MCF 10A (cell line): Measurements from ENCODE around the gene GSG1L. TPM values are rescaled to one million over a fixed set of nuclear protein-coding genes. Genes with fewer than 3 reads are reported as not detected.

ENCODE experiments used
- BruUV-seq: library from RNA; stranded (reverse); fragments of 400-500 nt; replicated peaks from 2 replicates; lab custom pipeline; 2021; lab: Mats Ljungman, UMichigan
- CTCF ChIA-PET: fragments of 300-600 bp; sonication (Branson Sonifier 250); formaldehyde crosslinking; extraction: SDS; loops from one replicate; lab custom pipeline; 2021; ENCODE audit warnings: antibody characterized with exemption, inconsistent platforms; lab: Yijun Ruan, JAX
- POLR2A ChIA-PET: fragments of 300-600, 350-650 bp; sonication (Branson Sonifier 250); formaldehyde crosslinking; extraction: SDS; loops from one replicate; lab custom pipeline; 2020; ENCODE audit warnings: antibody characterized with exemption, inconsistent platforms; lab: Yijun Ruan, JAX
- DNase-seq: peaks from one replicate; pipeline ENCODE4 v3.0.0-alpha.2; 2018; ENCODE audit not compliant: unreplicated experiment
- H3K27ac Mint-ChIP-seq: one replicate; pipeline ENCODE4 v1.8.0; 2022; ENCODE audit warnings: mild to moderate bottlenecking, low read depth, mixed read lengths; ENCODE audit not compliant: unreplicated experiment
- H3K27me3 Mint-ChIP-seq: one replicate; pipeline ENCODE4 v1.8.0; 2022; ENCODE audit warnings: mixed read lengths; ENCODE audit not compliant: insufficient read depth, unreplicated experiment
- H3K36me3 Mint-ChIP-seq: one replicate; pipeline ENCODE4 v1.8.0; 2022; ENCODE audit warnings: mild to moderate bottlenecking, moderate library complexity, mixed read lengths; ENCODE audit not compliant: insufficient read depth, unreplicated experiment
- H3K4me1 Mint-ChIP-seq: one replicate; pipeline ENCODE4 v1.8.0; 2022; ENCODE audit warnings: mixed read lengths; ENCODE audit not compliant: insufficient read depth, unreplicated experiment
- H3K4me3 Mint-ChIP-seq: one replicate; pipeline ENCODE4 v1.8.0; 2022; ENCODE audit warnings: mild to moderate bottlenecking, moderate library complexity, mixed read lengths; ENCODE audit not compliant: unreplicated experiment
- H3K9me3 Mint-ChIP-seq: one replicate; pipeline ENCODE4 v1.8.0; 2022; ENCODE audit warnings: mixed read lengths; ENCODE audit not compliant: unreplicated experiment
- intact Hi-C: fragments of 100-400 bp; cut with micrococcal nuclease; formaldehyde crosslinking; loops from 2 replicates; pipeline ENCODE4 v1.14.1; 2022
- total RNA-seq: library from RNA; stranded (reverse); gene quantifications from 2 replicates; pipeline ENCODE4 v1.2.3, GENCODE V29; 2022
- TF ChIP-seq, protein P1 (sequence below): fragments of 200-600 bp; IDR thresholded peaks from one replicate; pipeline ENCODE4 v1.8.0; 2022; ENCODE audit warnings: antibody characterized with exemption, mild to moderate bottlenecking; ENCODE audit not compliant: unreplicated experiment

Gene GSG1L
- total RNA-seq, 1 experiment from 2014 or later = not detected

DNA sequence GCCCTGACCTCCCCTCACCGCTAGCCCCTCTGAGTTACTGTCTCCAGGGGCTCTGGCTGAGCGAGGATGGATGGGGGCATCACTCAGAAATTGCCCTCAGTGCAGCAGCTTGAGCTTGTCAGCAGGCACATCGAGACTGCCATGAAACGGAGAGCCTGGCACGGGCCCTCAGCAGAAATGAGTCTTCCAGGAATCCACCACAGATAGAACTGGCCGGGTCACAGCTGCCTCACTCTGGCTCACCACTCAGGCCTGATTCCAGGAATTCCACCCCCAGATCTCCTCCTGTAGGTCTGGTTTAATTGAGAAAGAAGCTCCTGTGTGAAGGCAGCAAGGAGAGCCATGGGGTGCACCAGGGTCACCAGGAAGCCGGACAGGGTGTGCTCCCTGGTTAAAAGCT is 85.5 kb downstream of the GSG1L start:
- H3K9me3 Mint-ChIP-seq = no peaks in the 10 kb centered on the region
- H3K4me1 Mint-ChIP-seq = no peaks in the 10 kb centered on the region
- peaks cover 17% of the 10 kb centered on the region for H3K27me3 Mint-ChIP-seq
- BruUV-seq = no TSS peak
- ChIA-PET POLR2A (no interaction called here), CTCF (interaction anchor here (1.3 kb wide), 1 partner anchor 92 kb away, joined by 5 read pairs; no protein-coding TSS in a partner anchor)
- DNase-seq = no peak
- H3K4me3 Mint-ChIP-seq = no peak overlapping the region
- no peak overlapping the region for H3K27ac Mint-ChIP-seq
- no peaks in the 10 kb centered on the region for H3K36me3 Mint-ChIP-seq
- intact Hi-C loops = no loop called here
- TF ChIP-seq, protein P1, sequence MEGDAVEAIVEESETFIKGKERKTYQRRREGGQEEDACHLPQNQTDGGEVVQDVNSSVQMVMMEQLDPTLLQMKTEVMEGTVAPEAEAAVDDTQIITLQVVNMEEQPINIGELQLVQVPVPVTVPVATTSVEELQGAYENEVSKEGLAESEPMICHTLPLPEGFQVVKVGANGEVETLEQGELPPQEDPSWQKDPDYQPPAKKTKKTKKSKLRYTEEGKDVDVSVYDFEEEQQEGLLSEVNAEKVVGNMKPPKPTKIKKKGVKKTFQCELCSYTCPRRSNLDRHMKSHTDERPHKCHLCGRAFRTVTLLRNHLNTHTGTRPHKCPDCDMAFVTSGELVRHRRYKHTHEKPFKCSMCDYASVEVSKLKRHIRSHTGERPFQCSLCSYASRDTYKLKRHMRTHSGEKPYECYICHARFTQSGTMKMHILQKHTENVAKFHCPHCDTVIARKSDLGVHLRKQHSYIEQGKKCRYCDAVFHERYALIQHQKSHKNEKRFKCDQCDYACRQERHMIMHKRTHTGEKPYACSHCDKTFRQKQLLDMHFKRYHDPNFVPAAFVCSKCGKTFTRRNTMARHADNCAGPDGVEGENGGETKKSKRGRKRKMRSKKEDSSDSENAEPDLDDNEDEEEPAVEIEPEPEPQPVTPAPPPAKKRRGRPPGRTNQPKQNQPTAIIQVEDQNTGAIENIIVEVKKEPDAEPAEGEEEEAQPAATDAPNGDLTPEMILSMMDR = no peak

DNA sequence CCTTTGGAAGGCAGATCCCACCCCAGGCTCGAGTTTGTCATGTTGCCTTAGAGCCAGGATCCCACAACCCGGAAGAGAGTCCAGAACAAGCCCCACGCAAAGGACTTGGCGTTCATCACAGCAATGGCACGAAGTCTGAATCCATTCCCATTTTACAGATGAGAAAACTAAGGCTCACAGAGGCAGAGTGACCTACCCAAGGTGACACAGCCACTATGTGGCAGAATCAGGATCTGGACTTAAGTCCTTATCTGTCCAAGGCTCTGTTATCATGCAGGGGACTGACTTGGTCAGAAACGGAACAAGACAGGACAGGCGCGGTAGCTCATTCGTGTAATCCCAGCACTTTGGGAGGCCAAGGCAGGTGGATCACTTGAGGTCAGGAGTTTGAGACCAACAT is 86.5 kb downstream of the GSG1L start:
- no peaks in the 10 kb centered on the region for H3K9me3 Mint-ChIP-seq
- DNase-seq = no peak
- no peak overlapping the region for H3K27ac Mint-ChIP-seq
- ChIA-PET CTCF (interaction anchor here (1.3 kb wide), 1 partner anchor 93 kb away, joined by 5 read pairs; no protein-coding TSS in a partner anchor), POLR2A (no interaction called here)
- BruUV-seq = no TSS peak
- H3K4me1 Mint-ChIP-seq = no peaks in the 10 kb centered on the region
- no peaks in the 10 kb centered on the region for H3K36me3 Mint-ChIP-seq
- H3K4me3 Mint-ChIP-seq = no peak overlapping the region
- peaks cover 17% of the 10 kb centered on the region for H3K27me3 Mint-ChIP-seq
- TF ChIP-seq, protein P1 = no peak
- intact Hi-C loops = no loop called here

DNA sequence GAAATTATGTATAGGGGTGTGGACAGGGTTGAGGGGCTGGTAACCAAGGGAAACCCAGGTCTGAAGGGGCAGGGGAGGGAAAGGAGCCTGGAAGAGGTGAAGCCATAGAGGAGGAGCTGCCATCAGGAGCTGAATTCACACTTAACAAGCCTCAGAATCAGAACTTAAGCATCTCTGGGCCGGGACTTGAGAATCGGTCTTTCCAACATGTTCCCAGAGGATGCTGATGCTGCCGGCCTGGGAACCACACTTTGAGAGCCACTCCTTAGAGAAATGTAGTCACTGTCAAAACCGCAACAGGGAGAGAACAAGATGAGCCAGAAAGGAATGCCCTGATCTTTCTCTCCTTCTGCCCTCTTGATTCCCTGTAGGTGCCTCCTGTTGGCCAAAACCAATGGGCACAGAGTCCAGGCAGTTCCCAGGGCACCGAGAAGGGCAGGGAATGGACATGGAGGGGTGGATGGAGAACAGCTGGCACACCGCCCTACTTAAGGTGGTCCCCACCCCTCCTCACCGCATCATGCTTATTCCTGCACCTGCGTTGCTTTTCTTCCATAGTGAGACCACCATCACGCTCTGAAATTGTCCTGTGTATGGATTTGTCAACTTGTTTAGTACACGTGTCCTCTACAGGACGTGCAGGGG is 88.5 kb downstream of the GSG1L start:
- BruUV-seq = no TSS peak
- Mint-ChIP-seq H3K36me3 (no peaks in the 10 kb centered on the region), H3K4me1 (no peaks in the 10 kb centered on the region), H3K27ac (no peak overlapping the region), H3K27me3 (peaks cover 17% of the 10 kb centered on the region), H3K4me3 (no peak overlapping the region), H3K9me3 (no peaks in the 10 kb centered on the region)
- TF ChIP-seq, protein P1 = no peak
- ChIA-PET POLR2A (no interaction called here), CTCF (interaction anchor here (1.0 to 4.4 kb wide), 2 partner anchors 8 to 96 kb away, joined by 4 to 68 read pairs; no protein-coding TSS in a partner anchor)
- no peak for DNase-seq
- intact Hi-C loops = no loop called here

DNA sequence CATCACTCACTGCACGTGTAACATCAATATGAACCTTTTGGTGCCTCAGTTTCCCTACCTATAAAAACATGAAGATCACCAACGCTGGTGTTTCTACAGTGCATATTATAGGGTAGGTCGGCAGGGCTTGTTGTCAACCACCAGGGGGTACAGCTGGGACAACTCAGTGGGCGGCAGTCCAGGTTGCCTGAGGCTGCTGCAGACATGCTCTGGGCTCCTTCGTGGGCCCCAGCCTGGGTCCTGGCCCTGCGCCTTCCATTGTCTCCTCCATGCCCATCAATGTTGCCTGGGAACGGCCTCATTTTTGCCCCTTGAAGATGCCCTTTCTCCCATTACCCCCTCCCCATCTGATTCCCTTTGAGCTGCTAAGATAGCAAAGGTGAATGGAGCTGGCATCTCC is 89.8 kb downstream of the GSG1L start:
- no TSS peak for BruUV-seq
- Mint-ChIP-seq H3K36me3 (no peaks in the 10 kb centered on the region), H3K9me3 (no peaks in the 10 kb centered on the region), H3K27me3 (peaks cover 17% of the 10 kb centered on the region), H3K4me1 (no peaks in the 10 kb centered on the region), H3K27ac (no peak overlapping the region), H3K4me3 (no peak overlapping the region)
- intact Hi-C loops = no loop called here
- ChIA-PET POLR2A (interaction anchor here (2.2 kb wide), 1 partner anchor 97 kb away, joined by 10 read pairs; no protein-coding TSS in a partner anchor), CTCF (interaction anchor here (0.7 to 4.4 kb wide), 7 partner anchors 9 to 108 kb away, joined by 3 to 68 read pairs (median 3); no protein-coding TSS in a partner anchor)
- TF ChIP-seq, protein P1 = no peak
- DNase-seq = no peak
